Keratinocyte (primary cell): ENCODE measurements around the gene CSNK1G2. TPM values are rescaled to one million over a fixed set of nuclear protein-coding genes. Genes with fewer than 3 reads are reported as not detected.

Experiments used
- DNase-seq: peaks from one replicate; pipeline ENCODE4 v3.0.0-alpha.2; 2011; ENCODE audit warnings: low read depth, missing footprints, low spot score
- FAIRE-seq: peaks from 2 replicates; lab custom pipeline; 2011; peaks lifted over from hg19 to GRCh38; lab: Jason Lieb, UNC
- H2AFZ ChIP-seq: 2 replicates; pipeline ENCODE4 v1.6.0; 2012; ENCODE audit warnings: low read length, control low read depth, inconsistent platforms; ENCODE audit not compliant: control insufficient read depth
- H3K27ac ChIP-seq: 2 replicates; pipeline ENCODE4 v1.5.1; 2011; ENCODE audit warnings: low read length; ENCODE audit not compliant: control insufficient read depth, insufficient read depth
- H3K27me3 ChIP-seq: 3 replicates; pipeline ENCODE4 v1.6.0; 2011; ENCODE audit warnings: low read length; ENCODE audit not compliant: control insufficient read depth, insufficient read depth; ENCODE audit errors: extremely low read depth
- H3K36me3 ChIP-seq, 2 experiments: 2 replicates in 1 of 2; 3 replicates in 1 of 2; pipeline ENCODE4 v1.5.1; 2011; ENCODE audit warnings: low read length in 2 of 2, mild to moderate bottlenecking in 1 of 2; ENCODE audit not compliant: control insufficient read depth in 2 of 2, insufficient read depth in 2 of 2; ENCODE audit errors: extremely low read depth in 1 of 2
- H3K4me1 ChIP-seq: 3 replicates; pipeline ENCODE4 v1.5.1; 2011; ENCODE audit warnings: low read length; ENCODE audit not compliant: control insufficient read depth, insufficient read depth; ENCODE audit errors: extremely low read depth
- H3K4me2 ChIP-seq: 3 replicates; pipeline ENCODE4 v1.6.0; 2011; ENCODE audit warnings: low read depth, low read length; ENCODE audit not compliant: control insufficient read depth, insufficient read depth; ENCODE audit errors: extremely low read depth
- H3K4me3 ChIP-seq, 3 experiments: fragments of 200-600 bp in 1 of 3; sonication (generic) in 1 of 3; 2 replicates in 2 of 3; 3 replicates in 1 of 3; pipeline ENCODE4 v1.5.1; 2011 to 2016; ENCODE audit warnings: low read length in 3 of 3, mild to moderate bottlenecking in 3 of 3, control low read depth in 2 of 3, inconsistent platforms in 1 of 3, low read depth in 1 of 3, mixed read lengths in 1 of 3, mixed run types in 1 of 3, moderate library complexity in 1 of 3; ENCODE audit not compliant: control insufficient read depth in 2 of 3, insufficient read depth in 2 of 3; ENCODE audit errors: extremely low read depth in 1 of 3
- H3K79me2 ChIP-seq: 2 replicates; pipeline ENCODE4 v1.6.0; 2012; ENCODE audit warnings: low read length; ENCODE audit not compliant: control insufficient read depth, insufficient read depth
- H3K9ac ChIP-seq: 3 replicates; pipeline ENCODE4 v1.6.0; 2011; ENCODE audit warnings: low read length; ENCODE audit not compliant: control insufficient read depth, insufficient read depth; ENCODE audit errors: extremely low read depth
- H3K9me1 ChIP-seq: 3 replicates; pipeline ENCODE4 v1.6.0; 2011; ENCODE audit warnings: low read length; ENCODE audit not compliant: control insufficient read depth, insufficient read depth; ENCODE audit errors: extremely low read depth
- H3K9me3 ChIP-seq: 2 replicates; pipeline ENCODE4 v1.5.1; 2012; ENCODE audit warnings: low read depth, low read length; ENCODE audit not compliant: control insufficient read depth
- H4K20me1 ChIP-seq: 3 replicates; pipeline ENCODE4 v1.6.0; 2011; ENCODE audit warnings: low read length; ENCODE audit not compliant: control insufficient read depth, insufficient read depth; ENCODE audit errors: extremely low read depth
- EZH2 ChIP-seq: IDR thresholded peaks from one replicate; pipeline ENCODE4 v1.6.1; 2012; ENCODE audit warnings: inconsistent platforms, mild to moderate bottlenecking, low read length, moderate library complexity
- dilution Hi-C: fragments of 300-500 bp; cut with MboI; formaldehyde crosslinking; loops from one replicate; pipeline ENCODE4 v1.7.0; 2020; ENCODE audit warnings: low sequenced_read_pairs; ENCODE audit not compliant: extremely low pct_ligation_motif_present
- polyA plus RNA-seq, 5 experiments: library from polyadenylated mRNA; depleted of rRNA in 3 of 5; stranded (reverse) in 3 of 5; stranded (forward) in 1 of 5; unstranded in 1 of 5; fragments of >200 nt; gene quantifications; 1 replicate in 1 of 5; 2 replicates in 3 of 5; 3 replicates in 1 of 5; pipeline versions ENCODE4 v1.2.1 to v1.2.3, GENCODE V29; 2011 to 2012; ENCODE audit warnings: missing spikeins in 2 of 5, low read depth in 1 of 5, low replicate concordance in 1 of 5
- TF ChIP-seq, protein P1 (sequence below), 3 experiments: IDR thresholded peaks in 1 of 3; conservative IDR thresholded peaks in 1 of 3; optimal IDR thresholded peaks in 1 of 3; 2 replicates in 2 of 3; 3 replicates in 1 of 3; pipeline versions ENCODE3 to v1.5.1; 2011; ENCODE audit warnings: low read length in 3 of 3, mild to moderate bottlenecking in 3 of 3, moderate library complexity in 2 of 3, control low read depth in 1 of 3, inconsistent platforms in 1 of 3; ENCODE audit not compliant: insufficient read depth in 2 of 3; ENCODE audit errors: extremely low read depth in 1 of 3

Gene CSNK1G2
- polyA plus RNA-seq, 1 donor (not counting 4 experiments of a cell fraction or from before 2014, with no cell fraction given): 34.9 TPM

DNA sequence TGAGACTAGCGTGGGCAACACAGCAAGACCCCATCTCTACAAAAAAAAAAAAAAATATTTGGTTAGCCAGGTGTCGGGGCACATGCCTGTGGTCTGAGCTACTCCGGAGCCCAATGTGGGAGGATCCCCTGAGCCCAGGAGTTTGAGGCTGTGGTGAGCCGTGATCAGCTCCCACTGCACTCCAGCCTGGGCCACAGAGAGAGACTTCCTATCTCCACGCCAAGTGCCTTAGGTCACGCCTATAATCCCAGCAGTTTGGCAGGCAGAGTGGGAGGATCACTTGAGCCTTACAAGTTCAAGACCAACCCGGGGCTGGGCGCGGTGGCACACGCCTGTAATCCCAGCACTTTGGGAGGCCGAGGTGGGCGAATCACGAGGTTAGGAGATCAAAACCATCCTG, 44.5 kb upstream of the CSNK1G2 start:
- no peaks in the 10 kb centered on the region for H3K9me1 ChIP-seq
- no peaks in the 10 kb centered on the region for H3K79me2 ChIP-seq
- no peaks in the 10 kb centered on the region for H4K20me1 ChIP-seq
- no peak for DNase-seq
- no peak for FAIRE-seq
- no peaks in the 10 kb centered on the region for H3K9me3 ChIP-seq
- TF ChIP-seq, protein P1, sequence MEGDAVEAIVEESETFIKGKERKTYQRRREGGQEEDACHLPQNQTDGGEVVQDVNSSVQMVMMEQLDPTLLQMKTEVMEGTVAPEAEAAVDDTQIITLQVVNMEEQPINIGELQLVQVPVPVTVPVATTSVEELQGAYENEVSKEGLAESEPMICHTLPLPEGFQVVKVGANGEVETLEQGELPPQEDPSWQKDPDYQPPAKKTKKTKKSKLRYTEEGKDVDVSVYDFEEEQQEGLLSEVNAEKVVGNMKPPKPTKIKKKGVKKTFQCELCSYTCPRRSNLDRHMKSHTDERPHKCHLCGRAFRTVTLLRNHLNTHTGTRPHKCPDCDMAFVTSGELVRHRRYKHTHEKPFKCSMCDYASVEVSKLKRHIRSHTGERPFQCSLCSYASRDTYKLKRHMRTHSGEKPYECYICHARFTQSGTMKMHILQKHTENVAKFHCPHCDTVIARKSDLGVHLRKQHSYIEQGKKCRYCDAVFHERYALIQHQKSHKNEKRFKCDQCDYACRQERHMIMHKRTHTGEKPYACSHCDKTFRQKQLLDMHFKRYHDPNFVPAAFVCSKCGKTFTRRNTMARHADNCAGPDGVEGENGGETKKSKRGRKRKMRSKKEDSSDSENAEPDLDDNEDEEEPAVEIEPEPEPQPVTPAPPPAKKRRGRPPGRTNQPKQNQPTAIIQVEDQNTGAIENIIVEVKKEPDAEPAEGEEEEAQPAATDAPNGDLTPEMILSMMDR (optimal IDR thresholded peaks at IDR 0.05 in 1 of 3, IDR thresholded peaks at IDR 0.05 in 1 of 3, conservative IDR thresholded peaks at IDR 0.05 in 1 of 3; ENCODE audit: extremely low read depth in 1 of 3, insufficient read depth in 2 of 3, low read length in 3 of 3): no peak
- TF ChIP-seq EZH2: no peak
- no peak overlapping the region for H3K27ac ChIP-seq
- no peak overlapping the region for H3K4me3 ChIP-seq
- no peak overlapping the region for H3K4me2 ChIP-seq
- H3K4me1 ChIP-seq: peaks cover 6% of the 10 kb centered on the region
- H3K27me3 ChIP-seq: no peaks in the 10 kb centered on the region
- no peak overlapping the region for H3K9ac ChIP-seq
- dilution Hi-C loops: no loop called here
- no peak overlapping the region for H2AFZ ChIP-seq
- H3K36me3 ChIP-seq: no peaks in the 10 kb centered on the region

DNA sequence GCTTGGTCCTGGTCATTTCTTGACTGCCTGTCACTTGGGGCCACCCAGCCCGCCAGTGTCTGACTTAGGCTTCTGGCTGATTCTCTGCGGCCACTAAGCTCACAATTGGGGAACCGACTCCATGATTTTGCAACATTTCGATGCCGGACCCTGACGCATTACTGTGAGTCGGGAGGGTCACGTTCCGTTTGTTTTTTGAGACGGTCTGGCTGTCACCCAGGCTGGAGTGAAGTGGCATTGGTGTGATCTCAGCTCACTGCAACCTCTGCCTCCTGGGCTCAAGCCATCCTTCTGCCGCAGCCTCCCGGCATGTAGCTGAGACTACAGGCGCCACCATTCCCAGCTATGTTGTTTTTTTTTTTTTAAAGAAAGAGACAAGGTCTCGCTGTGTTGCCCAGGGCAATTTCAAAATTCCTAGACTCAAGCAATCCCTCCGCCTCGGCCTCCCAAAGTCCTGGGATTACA, 39.0 kb upstream of the CSNK1G2 start:
- H3K9me1 ChIP-seq: no peaks in the 10 kb centered on the region
- H3K27ac ChIP-seq: no peak overlapping the region
- H2AFZ ChIP-seq: no peak overlapping the region
- no peak overlapping the region for H3K4me3 ChIP-seq
- TF ChIP-seq EZH2: no peak
- TF ChIP-seq, protein P1 (optimal IDR thresholded peaks at IDR 0.05 in 1 of 3, IDR thresholded peaks at IDR 0.05 in 1 of 3, conservative IDR thresholded peaks at IDR 0.05 in 1 of 3; ENCODE audit: extremely low read depth in 1 of 3, insufficient read depth in 2 of 3, low read length in 3 of 3): no peak
- peaks cover 8% of the 10 kb centered on the region for H3K79me2 ChIP-seq
- no peak overlapping the region for H3K4me2 ChIP-seq
- no peak overlapping the region for H3K9ac ChIP-seq
- no peaks in the 10 kb centered on the region for H3K36me3 ChIP-seq
- H3K27me3 ChIP-seq: no peaks in the 10 kb centered on the region
- peaks cover 22% of the 10 kb centered on the region for H3K4me1 ChIP-seq
- H3K9me3 ChIP-seq: no peaks in the 10 kb centered on the region
- DNase-seq (no peak), FAIRE-seq (no peak)
- dilution Hi-C loops: no loop called here
- H4K20me1 ChIP-seq: no peaks in the 10 kb centered on the region
